HepG2 (cell line): ENCODE data around the gene NCKIPSD. TPM values are rescaled to one million over a fixed set of nuclear protein-coding genes. Genes with fewer than 3 reads are reported as not detected.

Experiments used
- ATAC-seq: fragments of 200-7000 bp; cut with Tn5 transposase; 3 replicates; pipeline ENCODE4 v1.9.1; 2020; ENCODE audit warnings: mild to moderate bottlenecking, moderate library complexity
- BruUV-seq: library from RNA; stranded (reverse); fragments of 400-500 nt; replicated peaks from 2 replicates; lab custom pipeline; 2021; lab: Mats Ljungman, UMichigan
- CTCF ChIA-PET: fragments of 300-600 bp; formaldehyde crosslinking; extraction: SDS; loops from one replicate; lab custom pipeline; 2021; ENCODE audit warnings: low total read pairs, inconsistent platforms, low intra/inter-chr PET ratio; lab: Yijun Ruan, JAX
- POLR2A ChIA-PET: fragments of 350-600 bp; sonication (Branson Sonifier 250); formaldehyde crosslinking; loops from one replicate; lab custom pipeline; 2020; ENCODE audit warnings: antibody characterized with exemption, inconsistent platforms; lab: Yijun Ruan, JAX
- DNase-seq: peaks from one replicate; pipeline ENCODE4 v3.0.0-alpha.2; 2015; ENCODE audit warnings: low spot score
- FAIRE-seq: peaks from 3 replicates; lab custom pipeline; 2011; peaks lifted over from hg19 to GRCh38; lab: Jason Lieb, UNC
- H2AFZ ChIP-seq: one replicate; pipeline ENCODE4 v1.6.1; 2011; ENCODE audit warnings: low read length, inconsistent platforms
- H3K27ac ChIP-seq: fragments of 300-600 bp; 3 replicates; pipeline ENCODE4 v1.8.0; 2011; ENCODE audit warnings: mixed run types, mild to moderate bottlenecking, mixed read lengths, low read length, inconsistent platforms; ENCODE audit not compliant: insufficient read depth; ENCODE audit errors: extremely low read length
- H3K27me3 ChIP-seq, 2 experiments: fragments of 200-600 bp in 1 of 2; 2 replicates in 1 of 2; 3 replicates in 1 of 2; pipeline versions ENCODE4 v1.6.0 to v1.8.0; 2011; ENCODE audit warnings: low read length in 2 of 2, mild to moderate bottlenecking in 2 of 2, moderate library complexity in 2 of 2, inconsistent platforms in 1 of 2; ENCODE audit not compliant: insufficient read depth in 2 of 2, control insufficient read depth in 1 of 2
- H3K36me3 ChIP-seq, 2 experiments: fragments of 200-600 bp in 1 of 2; replicated peaks in 1 of 2; 2 replicates in 1 of 2; 3 replicates in 1 of 2; pipeline versions ENCODE4 v1.5.1 to v1.8.0; 2011; ENCODE audit warnings: low read length in 2 of 2, inconsistent platforms in 1 of 2; ENCODE audit not compliant: insufficient read depth in 2 of 2, control insufficient read depth in 1 of 2
- H3K4me1 ChIP-seq: 2 replicates; pipeline ENCODE4 v1.5.1; 2012; ENCODE audit warnings: low read length, inconsistent platforms; ENCODE audit not compliant: insufficient read depth
- H3K4me2 ChIP-seq: 2 replicates; pipeline ENCODE4 v1.6.0; 2011; ENCODE audit warnings: low read depth, low read length, inconsistent platforms
- H3K4me3 ChIP-seq, 3 experiments: fragments of 200-600 bp in 1 of 3; sonication (generic), shearing (Covaris generic) in 1 of 3; replicated peaks in 1 of 3; 2 replicates each; pipeline ENCODE4 v1.5.1; 2011 to 2016; ENCODE audit warnings: low read length in 3 of 3, inconsistent platforms in 2 of 3, low read depth in 2 of 3, mild to moderate bottlenecking in 2 of 3, control low read depth in 1 of 3, mixed read lengths in 1 of 3; ENCODE audit not compliant: insufficient read depth in 1 of 3
- H3K79me2 ChIP-seq: one replicate; pipeline ENCODE4 v1.6.1; 2011; ENCODE audit warnings: low read length, inconsistent platforms; ENCODE audit not compliant: insufficient read depth
- H3K9ac ChIP-seq: 2 replicates; pipeline ENCODE4 v1.6.0; 2011; ENCODE audit warnings: mild to moderate bottlenecking, low read depth, low read length, inconsistent platforms; ENCODE audit not compliant: insufficient read depth
- H3K9me3 ChIP-seq: 2 replicates; pipeline ENCODE4 v1.5.1; 2012; ENCODE audit warnings: mild to moderate bottlenecking, low read length
- H4K20me1 ChIP-seq: 2 replicates; pipeline ENCODE4 v1.6.0; 2011; ENCODE audit warnings: inconsistent platforms, mild to moderate bottlenecking, low read length, moderate library complexity; ENCODE audit not compliant: insufficient read depth
- CHCHD3 ChIP-seq: sonication (generic); formaldehyde crosslinking; IDR thresholded peaks from 2 replicates; pipeline ENCODE4 v1.8.0; 2022; ENCODE audit warnings: mild to moderate bottlenecking, missing genetic modification reagents, moderate library complexity
- DMAP1 ChIP-seq: IDR thresholded peaks from 2 replicates; pipeline ENCODE4 v1.6.1; 2016
- DR1 ChIP-seq: sonication (generic); formaldehyde crosslinking; IDR thresholded peaks from 2 replicates; pipeline ENCODE4 v1.8.0; 2021; ENCODE audit warnings: mild to moderate bottlenecking, missing genetic modification reagents, inconsistent platforms
- DRAP1 ChIP-seq: IDR thresholded peaks from 2 replicates; pipeline ENCODE4 v1.6.1; 2016; ENCODE audit warnings: missing genetic modification reagents, missing compliant biosample characterization
- GFI1 ChIP-seq: sonication (generic); formaldehyde crosslinking; IDR thresholded peaks from 2 replicates; pipeline ENCODE4 v1.5.0; 2020; ENCODE audit warnings: missing genetic modification reagents, mild to moderate bottlenecking, borderline replicate concordance
- GPN1 ChIP-seq: sonication (generic); formaldehyde crosslinking; IDR thresholded peaks from 2 replicates; pipeline ENCODE4 v1.5.1; 2020; ENCODE audit warnings: missing genetic modification reagents, borderline replicate concordance
- KAT8 ChIP-seq: IDR thresholded peaks from 2 replicates; pipeline ENCODE4 v1.6.1; 2016; ENCODE audit warnings: missing genetic modification reagents, missing compliant biosample characterization
- KDM1A ChIP-seq: IDR thresholded peaks from 2 replicates; pipeline ENCODE4 v1.6.1; 2016; ENCODE audit warnings: missing compliant biosample characterization
- KLF11 ChIP-seq: IDR thresholded peaks from 2 replicates; pipeline ENCODE4 v1.6.1; 2016; ENCODE audit warnings: missing compliant biosample characterization
- NBN ChIP-seq: fragments of 450-650 bp; conservative IDR thresholded peaks from 2 replicates; pipeline ENCODE4 v1.6.1; 2017
- NR2F2 ChIP-seq: IDR thresholded peaks from 2 replicates; pipeline ENCODE4 v1.6.1; 2012; ENCODE audit warnings: low read depth, inconsistent platforms, borderline replicate concordance
- ONECUT2 ChIP-seq: sonication (generic); formaldehyde crosslinking; IDR thresholded peaks from 2 replicates; pipeline ENCODE4 v1.4.0; 2020; ENCODE audit warnings: missing genetic modification reagents
- RARA ChIP-seq: IDR thresholded peaks from 2 replicates; pipeline ENCODE4 v1.6.1; 2016; ENCODE audit warnings: missing genetic modification reagents, missing compliant biosample characterization
- SRSF4 ChIP-seq: fragments of 200-400 bp; formaldehyde crosslinking; IDR thresholded peaks from one replicate; pipeline ENCODE4 v1.6.1; 2018; ENCODE audit warnings: mild to moderate bottlenecking, low read depth, low read length, moderate library complexity; ENCODE audit not compliant: poor library complexity, severe bottlenecking
- ZNF670 ChIP-seq: sonication (generic); formaldehyde crosslinking; IDR thresholded peaks from 2 replicates; pipeline ENCODE4 v1.8.0; 2022; ENCODE audit warnings: mild to moderate bottlenecking, missing genetic modification reagents, borderline replicate concordance
- ZNF720 ChIP-seq: sonication (generic); formaldehyde crosslinking; IDR thresholded peaks from 2 replicates; pipeline ENCODE4 v1.4.0; 2020; ENCODE audit warnings: missing genetic modification reagents
- WGBS: methylation state at CpG from one replicate; pipeline ENCODE4 v1.1.6; 2017; ENCODE audit warnings: low lambda C conversion rate; 5-methylcytosine and 5-hydroxymethylcytosine counted together
- in situ Hi-C: cut with HindIII; loops from 2 replicates; pipeline ENCODE4 v1.10.0; 2017; ENCODE audit warnings: low pct_unique_long_range_greater_than_20kb; ENCODE audit not compliant: extremely low pct_ligation_motif_present
- intact Hi-C: fragments of 100-400 bp; cut with micrococcal nuclease; formaldehyde crosslinking; loops from one replicate; pipeline ENCODE4 v1.10.0; 2022; ENCODE audit not compliant: unreplicated experiment
- polyA plus RNA-seq, 8 experiments: library from polyadenylated mRNA; depleted of rRNA in 3 of 8; stranded (reverse) in 7 of 8; unstranded in 1 of 8; fragments of >200 nt; fragmentation: Illumina TruSeq in 4 of 8; extraction: Trizol in 4 of 8; gene quantifications; 2 replicates each; pipeline versions ENCODE4 v1.2.1 to v1.2.3, GENCODE V29; 2011 to 2016; ENCODE audit warnings: low read depth in 4 of 8, missing spikeins in 1 of 8, mixed read lengths in 1 of 8; ENCODE audit not compliant: insufficient read depth in 1 of 8
- total RNA-seq, 5 experiments: library from RNA; depleted of rRNA; stranded (reverse); fragments of >200 nt; fragmentation: Illumina TruSeq; extraction: Trizol; gene quantifications; 2 replicates each; pipeline ENCODE4 v1.2.3, GENCODE V29; 2016; ENCODE audit warnings: low read depth in 1 of 5
- TF ChIP-seq, protein P1 (sequence below): sonication (generic); formaldehyde crosslinking; IDR thresholded peaks from 2 replicates; pipeline ENCODE4 v1.4.0; 2020; ENCODE audit warnings: missing genetic modification reagents, borderline replicate concordance
- TF ChIP-seq, protein P2 (sequence below): sonication (generic); formaldehyde crosslinking; IDR thresholded peaks from 2 replicates; pipeline ENCODE4 v1.4.0; 2020; ENCODE audit warnings: missing genetic modification reagents

Gene NCKIPSD
- total and polyA plus RNA-seq, 2 of the 13 experiments (the other 11 are each of a cell fraction or from before 2014, with no cell fraction given): 13.5 to 35.2 TPM

- TF ChIP-seq DMAP1: no peak
- no peak for TF ChIP-seq ZNF720 (CRISPR knock-in tag)
Observed at GRCh38 chr3:48641396-48641795, 44.3 kb downstream of the NCKIPSD start (continued).

DNA sequence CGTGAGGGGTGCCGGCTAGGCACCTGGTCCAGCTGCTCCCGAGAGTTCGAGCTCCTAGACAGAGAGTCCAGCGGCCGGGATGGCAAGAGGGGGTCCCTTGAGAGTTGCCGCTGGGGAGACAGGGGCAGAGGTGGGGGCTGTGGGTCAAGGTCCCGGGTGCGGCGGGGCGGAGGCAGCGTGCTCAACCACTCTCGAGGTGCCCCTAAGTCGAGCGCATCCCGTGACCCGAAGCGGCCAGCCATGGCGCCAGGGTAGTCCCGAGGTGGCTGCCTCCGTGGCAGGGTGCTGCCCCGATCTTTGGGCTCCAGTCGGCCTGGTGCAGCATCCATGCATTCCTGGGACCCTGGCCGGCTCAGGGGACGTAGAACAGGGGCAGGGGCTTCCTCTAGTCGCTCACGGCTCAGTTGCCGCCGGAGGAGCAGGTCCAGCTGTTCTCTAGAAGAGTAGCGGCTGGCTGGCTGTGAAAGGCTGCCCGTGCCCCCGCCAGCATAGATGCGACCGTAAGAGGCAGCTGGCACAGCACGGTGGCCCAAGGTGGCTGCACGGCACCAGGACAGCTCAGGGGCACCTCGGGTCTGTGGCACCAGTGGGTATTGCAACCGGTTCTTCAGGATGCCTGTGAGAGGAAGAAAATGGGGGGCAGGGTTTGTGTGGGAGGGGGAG, 45.6 kb downstream of the NCKIPSD start:
- no peak overlapping the region for H3K27ac ChIP-seq
- no peak for FAIRE-seq
- no peaks in the 10 kb centered on the region for H3K27me3 ChIP-seq
- H3K36me3 ChIP-seq: peaks cover 1 to 2% of the 10 kb centered on the region in 2 experiments; a peak in 2 of 5 replicates
- H3K4me2 ChIP-seq: no peak overlapping the region
- in situ Hi-C loops (no loop called here), intact Hi-C loops (no loop called here)
- peaks cover 27% of the 10 kb centered on the region for H3K4me1 ChIP-seq
- no peaks in the 10 kb centered on the region for H4K20me1 ChIP-seq
- H3K4me3 ChIP-seq: no peak overlapping the region
- H3K9me3 ChIP-seq: no peaks in the 10 kb centered on the region
- CTCF ChIA-PET: no interaction called here
- no peak for DNase-seq
- no peak for ATAC-seq
- H3K79me2 ChIP-seq: peaks cover 9% of the 10 kb centered on the region
- no peak overlapping the region for H2AFZ ChIP-seq
- TF ChIP-seq ZNF670 (CRISPR knock-in tag) (no peak), ONECUT2 (no peak), RARA (CRISPR knock-in tag) (no peak), CHCHD3 (CRISPR knock-in tag) (no peak), SRSF4 (no peak), GPN1 (CRISPR knock-in tag) (no peak), DRAP1 (no peak), NBN (no peak), DR1 (CRISPR knock-in tag) (no peak), KLF11 (CRISPR knock-in tag) (no peak), GFI1 (CRISPR knock-in tag) (no peak), KDM1A (CRISPR knock-in tag) (no peak), NR2F2 (no peak), KAT8 (CRISPR knock-in tag) (no peak)
- TF ChIP-seq, protein P1, sequence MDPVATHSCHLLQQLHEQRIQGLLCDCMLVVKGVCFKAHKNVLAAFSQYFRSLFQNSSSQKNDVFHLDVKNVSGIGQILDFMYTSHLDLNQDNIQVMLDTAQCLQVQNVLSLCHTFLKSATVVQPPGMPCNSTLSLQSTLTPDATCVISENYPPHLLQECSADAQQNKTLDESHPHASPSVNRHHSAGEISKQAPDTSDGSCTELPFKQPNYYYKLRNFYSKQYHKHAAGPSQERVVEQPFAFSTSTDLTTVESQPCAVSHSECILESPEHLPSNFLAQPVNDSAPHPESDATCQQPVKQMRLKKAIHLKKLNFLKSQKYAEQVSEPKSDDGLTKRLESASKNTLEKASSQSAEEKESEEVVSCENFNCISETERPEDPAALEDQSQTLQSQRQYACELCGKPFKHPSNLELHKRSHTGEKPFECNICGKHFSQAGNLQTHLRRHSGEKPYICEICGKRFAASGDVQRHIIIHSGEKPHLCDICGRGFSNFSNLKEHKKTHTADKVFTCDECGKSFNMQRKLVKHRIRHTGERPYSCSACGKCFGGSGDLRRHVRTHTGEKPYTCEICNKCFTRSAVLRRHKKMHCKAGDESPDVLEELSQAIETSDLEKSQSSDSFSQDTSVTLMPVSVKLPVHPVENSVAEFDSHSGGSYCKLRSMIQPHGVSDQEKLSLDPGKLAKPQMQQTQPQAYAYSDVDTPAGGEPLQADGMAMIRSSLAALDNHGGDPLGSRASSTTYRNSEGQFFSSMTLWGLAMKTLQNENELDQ (CRISPR knock-in tag): no peak
- TF ChIP-seq, protein P2, sequence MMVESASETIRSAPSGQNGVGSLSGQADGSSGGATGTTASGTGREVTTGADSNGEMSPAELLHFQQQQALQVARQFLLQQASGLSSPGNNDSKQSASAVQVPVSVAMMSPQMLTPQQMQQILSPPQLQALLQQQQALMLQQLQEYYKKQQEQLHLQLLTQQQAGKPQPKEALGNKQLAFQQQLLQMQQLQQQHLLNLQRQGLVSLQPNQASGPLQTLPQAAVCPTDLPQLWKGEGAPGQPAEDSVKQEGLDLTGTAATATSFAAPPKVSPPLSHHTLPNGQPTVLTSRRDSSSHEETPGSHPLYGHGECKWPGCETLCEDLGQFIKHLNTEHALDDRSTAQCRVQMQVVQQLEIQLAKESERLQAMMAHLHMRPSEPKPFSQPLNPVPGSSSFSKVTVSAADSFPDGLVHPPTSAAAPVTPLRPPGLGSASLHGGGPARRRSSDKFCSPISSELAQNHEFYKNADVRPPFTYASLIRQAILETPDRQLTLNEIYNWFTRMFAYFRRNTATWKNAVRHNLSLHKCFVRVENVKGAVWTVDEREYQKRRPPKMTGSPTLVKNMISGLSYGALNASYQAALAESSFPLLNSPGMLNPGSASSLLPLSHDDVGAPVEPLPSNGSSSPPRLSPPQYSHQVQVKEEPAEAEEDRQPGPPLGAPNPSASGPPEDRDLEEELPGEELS (CRISPR knock-in tag): no peak
- TF ChIP-seq, all 625 proteins: peak for 0
- POLR2A ChIA-PET: no interaction called here
- WGBS: 90% methylated on average over 19 of the region's 38 CpGs
- BruUV-seq: no TSS peak
- no peak overlapping the region for H3K9ac ChIP-seq
